IMR-90 (cell line): Measurements from ENCODE around the gene STX8. TPM values are rescaled to one million over a fixed set of nuclear protein-coding genes. Genes with fewer than 3 reads are reported as not detected.

ENCODE experiments used
- ATAC-seq: fragments of 200-7000 bp; cut with Tn5 transposase; 2 replicates; pipeline ENCODE4 v1.9.1; 2020; ENCODE audit warnings: low read depth, mild to moderate bottlenecking, moderate library complexity
- BruUV-seq: library from RNA; stranded (reverse); fragments of 400-500 nt; replicated peaks from 2 replicates; lab custom pipeline; 2021; lab: Mats Ljungman, UMichigan
- CTCF ChIA-PET: fragments of 300-600 bp; formaldehyde crosslinking; extraction: SDS; loops from one replicate; lab custom pipeline; 2021; ENCODE audit warnings: antibody characterized with exemption; lab: Yijun Ruan, JAX
- POLR2A ChIA-PET: fragments of 300-600 bp; sonication (Branson Sonifier 250); formaldehyde crosslinking; loops from one replicate; lab custom pipeline; 2022; ENCODE audit warnings: antibody characterized with exemption; ENCODE audit not compliant: unreplicated experiment; lab: Charles Lee
- DNase-seq: peaks from one replicate; pipeline ENCODE4 v3.0.0; 2013
- H2AFZ ChIP-seq: replicated peaks from 2 replicates; pipeline ENCODE3; 2013; ENCODE audit warnings: low read length, mild to moderate bottlenecking; ENCODE audit not compliant: poor library complexity
- H2AK5ac ChIP-seq: 2 replicates; pipeline ENCODE4 v1.6.1; 2013; ENCODE audit warnings: low read depth, low read length, inconsistent platforms
- H2AK9ac ChIP-seq: replicated peaks from 2 replicates; pipeline ENCODE3; 2013; ENCODE audit warnings: mild to moderate bottlenecking, low read depth, low read length, moderate library complexity; ENCODE audit not compliant: poor library complexity
- H2BK120ac ChIP-seq: 2 replicates; pipeline ENCODE4 v1.6.1; 2013; ENCODE audit warnings: low read depth, low read length, inconsistent platforms
- H2BK15ac ChIP-seq: 3 replicates; pipeline ENCODE4 v1.6.1; 2013; ENCODE audit warnings: low read depth, low read length, inconsistent platforms
- H2BK20ac ChIP-seq: 2 replicates; pipeline ENCODE4 v1.6.1; 2013; ENCODE audit warnings: low read depth, mild to moderate bottlenecking, inconsistent platforms, low read length, moderate library complexity
- H2BK5ac ChIP-seq: 2 replicates; pipeline ENCODE4 v1.6.1; 2013; ENCODE audit warnings: mild to moderate bottlenecking, low read depth, low read length, inconsistent platforms; ENCODE audit not compliant: poor library complexity, severe bottlenecking
- H3K14ac ChIP-seq: replicated peaks from 2 replicates; pipeline ENCODE4 v1.6.1; 2013; ENCODE audit warnings: low read depth, low read length, inconsistent platforms
- H3K18ac ChIP-seq: 2 replicates; pipeline ENCODE4 v1.6.1; 2013; ENCODE audit warnings: low read depth, low read length, control low read depth
- H3K23ac ChIP-seq: 2 replicates; pipeline ENCODE4 v1.6.1; 2013; ENCODE audit warnings: low read depth, low read length, inconsistent platforms
- H3K27ac ChIP-seq: 2 replicates; pipeline ENCODE4 v1.5.1; 2013; ENCODE audit warnings: mild to moderate bottlenecking, control low read depth, low read length; ENCODE audit not compliant: insufficient read depth
- H3K27me3 ChIP-seq: 2 replicates; pipeline ENCODE4 v1.6.1; 2013; ENCODE audit warnings: low read length; ENCODE audit not compliant: control insufficient read depth, insufficient read depth
- H3K36me3 ChIP-seq: 2 replicates; pipeline ENCODE4 v1.6.1; 2013; ENCODE audit warnings: low read length, mixed read lengths; ENCODE audit not compliant: control insufficient read depth, insufficient read depth
- H3K4ac ChIP-seq: 2 replicates; pipeline ENCODE4 v1.6.1; 2013; ENCODE audit warnings: low read depth, low read length, inconsistent platforms
- H3K4me1 ChIP-seq: 2 replicates; pipeline ENCODE4 v1.6.1; 2013; ENCODE audit warnings: low read length, mixed read lengths; ENCODE audit not compliant: control insufficient read depth, insufficient read depth
- H3K4me2 ChIP-seq: 2 replicates; pipeline ENCODE4 v1.6.1; 2013; ENCODE audit warnings: low read depth, mild to moderate bottlenecking, control low read depth, low read length, moderate library complexity
- H3K4me3 ChIP-seq: 2 replicates; pipeline ENCODE4 v1.5.1; 2013; ENCODE audit warnings: low read depth, mild to moderate bottlenecking, control low read depth, low read length, moderate library complexity; ENCODE audit not compliant: insufficient read depth
- H3K56ac ChIP-seq: 2 replicates; pipeline ENCODE4 v1.6.1; 2013; ENCODE audit warnings: low read length, inconsistent platforms; ENCODE audit not compliant: insufficient read depth; ENCODE audit errors: extremely low read depth
- H3K79me1 ChIP-seq, 2 experiments: 2 replicates each; pipeline ENCODE4 v1.6.1; 2013; ENCODE audit warnings: low read length in 2 of 2, inconsistent platforms in 1 of 2, low read depth in 1 of 2
- H3K9ac ChIP-seq: 2 replicates; pipeline ENCODE4 v1.6.1; 2013; ENCODE audit warnings: low read depth, low read length, control low read depth
- H3K9me1 ChIP-seq: 2 replicates; pipeline ENCODE4 v1.6.1; 2013; ENCODE audit warnings: low read length, inconsistent platforms; ENCODE audit not compliant: insufficient read depth
- H3K9me3 ChIP-seq: 2 replicates; pipeline ENCODE4 v1.6.1; 2013; ENCODE audit warnings: low read length; ENCODE audit not compliant: control insufficient read depth, insufficient read depth
- H4K20me1 ChIP-seq: 2 replicates; pipeline ENCODE4 v1.6.1; 2013; ENCODE audit warnings: low read length, inconsistent platforms; ENCODE audit not compliant: insufficient read depth
- H4K5ac ChIP-seq: 2 replicates; pipeline ENCODE4 v1.6.1; 2013; ENCODE audit warnings: mild to moderate bottlenecking, low read depth, low read length, control low read depth
- H4K8ac ChIP-seq, 2 experiments: 2 replicates each; pipeline ENCODE4 v1.6.1; 2013; ENCODE audit warnings: low read depth in 2 of 2, low read length in 2 of 2, control low read depth in 1 of 2, inconsistent platforms in 1 of 2
- H4K91ac ChIP-seq: 2 replicates; pipeline ENCODE4 v1.6.1; 2013; ENCODE audit warnings: low read depth, low read length, inconsistent platforms; ENCODE audit not compliant: insufficient read depth
- BHLHE40 ChIP-seq: fragments of 150-350 bp; IDR thresholded peaks from 2 replicates; pipeline ENCODE4 v1.6.1; 2016; ENCODE audit warnings: mild to moderate bottlenecking, low read depth, low read length
- CEBPB ChIP-seq: IDR thresholded peaks from 2 replicates; pipeline ENCODE4 v1.6.1; 2012; ENCODE audit warnings: low read depth, low read length, improper control_type of control experiment
- FOS ChIP-seq: fragments of 150-350 bp; IDR thresholded peaks from 2 replicates; pipeline ENCODE4 v1.6.1; 2016; ENCODE audit warnings: low read depth, low read length
- MAFK ChIP-seq: IDR thresholded peaks from 2 replicates; pipeline ENCODE4 v1.6.1; 2012; ENCODE audit warnings: low read depth, low read length, improper control_type of control experiment
- MAZ ChIP-seq: IDR thresholded peaks from 2 replicates; pipeline ENCODE4 v1.6.1; 2012; ENCODE audit warnings: low read depth, mild to moderate bottlenecking, low read length, improper control_type of control experiment, moderate library complexity, borderline replicate concordance
- MXI1 ChIP-seq: IDR thresholded peaks from 2 replicates; pipeline ENCODE4 v1.6.1; 2012; ENCODE audit warnings: low read depth, mild to moderate bottlenecking, low read length, moderate library complexity, borderline replicate concordance
- NFE2L2 ChIP-seq: fragments of 150-350 bp; IDR thresholded peaks from 2 replicates; pipeline ENCODE4 v1.6.1; 2016; ENCODE audit warnings: low read depth, mild to moderate bottlenecking, low read length
- RAD21 ChIP-seq: IDR thresholded peaks from 2 replicates; pipeline ENCODE4 v1.6.1; 2012; ENCODE audit warnings: low read length, improper control_type of control experiment
- RFX5 ChIP-seq: IDR thresholded peaks from 2 replicates; pipeline ENCODE4 v1.8.0; 2012; ENCODE audit warnings: low read depth, mild to moderate bottlenecking, low read length, moderate library complexity
- SMC3 ChIP-seq: fragments of 150-350 bp; IDR thresholded peaks from 2 replicates; pipeline ENCODE4 v1.6.1; 2016; ENCODE audit warnings: low read depth, mild to moderate bottlenecking, antibody characterized with exemption, low read length, moderate library complexity
- WGBS, 2 experiments: methylation state at CpG; one replicate each; pipeline versions ENCODE4 v1.1.5 to v1.1.7; 2013; ENCODE audit warnings: missing lambda C conversion rate in 2 of 2; ENCODE audit not compliant: insufficient read length in 1 of 2; ENCODE audit errors: extremely low coverage in 2 of 2; 5-methylcytosine and 5-hydroxymethylcytosine counted together
- dilution Hi-C: fragments of 300-500 bp; cut with HindIII; formaldehyde crosslinking; loops from one replicate; pipeline ENCODE4 v1.14.3; 2018; ENCODE audit warnings: low sequenced_read_pairs; ENCODE audit not compliant: unreplicated experiment
- in situ Hi-C: fragments of 300-500 bp; cut with MboI; formaldehyde crosslinking; loops from 3 replicates; pipeline ENCODE4 v1.14.3; 2019; ENCODE audit warnings: low sequenced_read_pairs, inconsistent platforms, mixed read lengths
- intact Hi-C: fragments of 100-400 bp; cut with micrococcal nuclease; formaldehyde crosslinking; loops from 2 replicates; pipeline ENCODE4 v1.10.0; 2022
- polyA plus RNA-seq, 3 experiments: library from polyadenylated mRNA; depleted of rRNA; stranded (reverse); fragments of >200 nt; gene quantifications; 2 replicates each; pipeline ENCODE4 v1.2.3, GENCODE V29; 2012; ENCODE audit warnings: low replicate concordance in 1 of 3
- total RNA-seq: library from RNA; depleted of rRNA; stranded (reverse); fragments of >200 nt; gene quantifications from 2 replicates; pipeline ENCODE4 v1.2.3, GENCODE V29; 2012
- TF ChIP-seq, protein P1 (sequence below): fragments of 150-350 bp; IDR thresholded peaks from 2 replicates; pipeline ENCODE4 v1.6.1; 2017; ENCODE audit warnings: mild to moderate bottlenecking, antibody characterized with exemption, low read length, low read depth
- TF ChIP-seq, protein P2 (sequence below): conservative IDR thresholded peaks from 2 replicates; pipeline ENCODE4 v1.5.1; 2012; ENCODE audit warnings: mild to moderate bottlenecking, low read depth, low read length, improper control_type of control experiment

STX8 gene
- total and polyA plus RNA-seq, 2 of the 4 experiments (the other 2 are of a cell fraction), result 26.5 to 47.0 TPM

DNA sequence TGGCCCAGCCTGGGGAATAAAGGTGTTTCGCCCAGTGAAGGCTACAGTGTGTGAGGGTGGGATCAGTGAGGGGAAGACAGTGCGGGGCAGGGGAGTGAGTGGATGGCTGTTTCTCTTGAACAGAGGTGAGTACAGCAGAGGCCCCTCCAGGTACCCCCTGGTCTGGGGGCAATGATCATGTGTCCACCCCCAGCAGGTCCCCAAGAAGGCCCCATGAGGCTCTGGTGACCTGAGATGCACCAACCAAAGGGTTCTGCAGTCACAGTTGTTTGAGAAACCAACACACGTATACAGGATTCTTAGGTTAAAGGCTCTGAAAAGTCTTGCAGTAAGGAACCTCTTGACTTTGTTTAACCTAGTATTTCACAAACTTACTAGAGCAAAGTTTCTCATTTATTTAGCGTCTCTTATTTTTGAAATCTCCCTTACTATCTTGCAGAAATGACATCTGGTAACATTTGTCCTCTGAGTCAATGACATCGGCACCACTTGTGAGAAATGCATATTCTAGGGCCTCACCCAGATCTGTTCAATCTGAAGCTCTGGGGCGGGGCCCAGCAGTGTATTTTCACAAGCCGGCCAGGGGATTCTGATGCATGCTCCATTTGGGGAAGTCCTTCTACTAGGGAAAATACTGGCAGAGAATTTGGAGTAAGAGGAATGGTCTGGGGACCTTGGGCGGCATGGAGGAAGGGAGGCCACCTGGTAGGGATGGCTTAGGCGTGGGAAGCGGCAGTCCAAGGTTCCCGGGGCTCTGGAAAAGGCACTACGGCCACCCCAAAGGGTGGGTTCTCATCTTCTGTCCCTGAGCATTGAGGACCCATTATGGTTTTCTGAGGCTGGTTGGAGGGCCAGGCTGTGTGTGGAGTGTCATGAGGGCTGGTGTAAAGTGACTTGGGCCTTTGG lies 337.0 kb downstream of the STX8 start (continued):
- no peak for TF ChIP-seq CEBPB

DNA sequence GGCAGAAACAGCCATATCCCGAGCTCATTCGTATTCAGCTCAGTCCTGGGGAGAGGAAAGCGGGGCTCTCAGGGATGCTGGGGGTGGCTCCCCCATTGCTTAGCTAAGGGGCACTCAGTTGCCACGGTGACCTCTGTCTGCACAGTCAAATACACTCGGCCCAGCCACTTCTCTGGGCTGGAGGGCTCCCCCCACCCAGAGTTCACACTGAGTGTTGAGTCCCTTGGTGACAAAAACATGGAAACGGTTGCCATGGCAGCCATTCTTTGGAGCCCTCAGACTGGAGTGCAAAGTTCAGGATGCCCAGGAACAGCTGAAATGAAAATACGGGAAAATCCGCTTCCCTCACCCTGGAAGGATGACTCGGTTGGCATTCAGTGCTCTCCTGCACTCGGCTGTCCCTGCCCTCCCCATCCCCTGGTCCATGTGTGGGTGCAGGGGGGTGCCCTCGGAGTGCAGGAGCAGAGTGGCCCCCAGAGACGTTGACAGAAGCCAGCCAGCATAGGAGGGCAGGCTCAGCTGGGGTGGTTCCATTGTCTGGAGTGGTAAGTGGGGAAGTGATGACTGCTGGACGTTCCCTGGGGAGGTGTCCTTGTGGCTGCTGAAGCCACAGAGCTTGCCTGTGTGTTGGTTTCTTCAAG lies 337.8 kb downstream of the STX8 start:
- no peak for TF ChIP-seq MAZ
- TF ChIP-seq MXI1, result no peak
- no peak for TF ChIP-seq NFE2L2
- no peak for TF ChIP-seq MAFK
- TF ChIP-seq RFX5, result no peak
- TF ChIP-seq, protein P1, sequence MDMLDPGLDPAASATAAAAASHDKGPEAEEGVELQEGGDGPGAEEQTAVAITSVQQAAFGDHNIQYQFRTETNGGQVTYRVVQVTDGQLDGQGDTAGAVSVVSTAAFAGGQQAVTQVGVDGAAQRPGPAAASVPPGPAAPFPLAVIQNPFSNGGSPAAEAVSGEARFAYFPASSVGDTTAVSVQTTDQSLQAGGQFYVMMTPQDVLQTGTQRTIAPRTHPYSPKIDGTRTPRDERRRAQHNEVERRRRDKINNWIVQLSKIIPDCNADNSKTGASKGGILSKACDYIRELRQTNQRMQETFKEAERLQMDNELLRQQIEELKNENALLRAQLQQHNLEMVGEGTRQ, result no peak
- no peak for TF ChIP-seq SMC3
- TF ChIP-seq, protein P2, sequence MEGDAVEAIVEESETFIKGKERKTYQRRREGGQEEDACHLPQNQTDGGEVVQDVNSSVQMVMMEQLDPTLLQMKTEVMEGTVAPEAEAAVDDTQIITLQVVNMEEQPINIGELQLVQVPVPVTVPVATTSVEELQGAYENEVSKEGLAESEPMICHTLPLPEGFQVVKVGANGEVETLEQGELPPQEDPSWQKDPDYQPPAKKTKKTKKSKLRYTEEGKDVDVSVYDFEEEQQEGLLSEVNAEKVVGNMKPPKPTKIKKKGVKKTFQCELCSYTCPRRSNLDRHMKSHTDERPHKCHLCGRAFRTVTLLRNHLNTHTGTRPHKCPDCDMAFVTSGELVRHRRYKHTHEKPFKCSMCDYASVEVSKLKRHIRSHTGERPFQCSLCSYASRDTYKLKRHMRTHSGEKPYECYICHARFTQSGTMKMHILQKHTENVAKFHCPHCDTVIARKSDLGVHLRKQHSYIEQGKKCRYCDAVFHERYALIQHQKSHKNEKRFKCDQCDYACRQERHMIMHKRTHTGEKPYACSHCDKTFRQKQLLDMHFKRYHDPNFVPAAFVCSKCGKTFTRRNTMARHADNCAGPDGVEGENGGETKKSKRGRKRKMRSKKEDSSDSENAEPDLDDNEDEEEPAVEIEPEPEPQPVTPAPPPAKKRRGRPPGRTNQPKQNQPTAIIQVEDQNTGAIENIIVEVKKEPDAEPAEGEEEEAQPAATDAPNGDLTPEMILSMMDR, result no peak
- no peak for TF ChIP-seq RAD21
- TF ChIP-seq FOS, result no peak
- TF ChIP-seq BHLHE40, result no peak
- BruUV-seq, result no TSS peak
- no peaks in the 10 kb centered on the region; the same call in 1 of the 2 replicates for H3K27me3 ChIP-seq
- in situ Hi-C loops (no loop called here), dilution Hi-C loops (no loop called here), intact Hi-C loops (no loop called here)
- no peak overlapping the region for H2BK120ac ChIP-seq
- 95% methylated on average over 4 of the region's 13 CpGs; no CpG with 5 or more reads in 1 of the 2 experiments for WGBS, 2 experiments
- no peak overlapping the region for H2AK9ac ChIP-seq
- no peaks in the 10 kb centered on the region for H3K36me3 ChIP-seq
- H2BK20ac ChIP-seq, result no peak overlapping the region
- H3K4me2 ChIP-seq, result no peak overlapping the region
- H2AFZ ChIP-seq, result no peak overlapping the region
- H2AK5ac ChIP-seq, result no peak overlapping the region; the same call in 1 of the 2 replicates
- ATAC-seq (no peak), DNase-seq (no peak)
- H3K18ac ChIP-seq, result no peak overlapping the region
- ChIA-PET POLR2A (no interaction called here), CTCF (interaction anchor here (0.6 kb wide), 1 partner anchor 87 kb away, joined by 4 read pairs; no protein-coding TSS in a partner anchor)
- no peaks in the 10 kb centered on the region for H3K9me3 ChIP-seq
- no peak overlapping the region for H4K91ac ChIP-seq
- no peak overlapping the region for H2BK15ac ChIP-seq
- H3K56ac ChIP-seq, result no peak overlapping the region
- H4K8ac ChIP-seq, result no peak overlapping the region
- no peak overlapping the region for H4K5ac ChIP-seq
- peaks cover 12% of the 10 kb centered on the region for H3K9me1 ChIP-seq
- no peak overlapping the region for H2BK5ac ChIP-seq
- no peaks in the 10 kb centered on the region; the same call in 1 of the 2 replicates for H4K20me1 ChIP-seq
- H3K14ac ChIP-seq, result no peak overlapping the region
- no peak overlapping the region for H3K27ac ChIP-seq
- peaks cover 16% of the 10 kb centered on the region for H3K4me1 ChIP-seq
- H3K79me1 ChIP-seq, result no peaks in the 10 kb centered on the region
- H3K4ac ChIP-seq, result no peak overlapping the region
- no peak overlapping the region for H3K9ac ChIP-seq
- H3K23ac ChIP-seq, result no peak overlapping the region
- H3K4me3 ChIP-seq, result no peak overlapping the region
